ENCODE measurements around the gene KRTAP10-3.

Gene KRTAP10-3

DNA sequence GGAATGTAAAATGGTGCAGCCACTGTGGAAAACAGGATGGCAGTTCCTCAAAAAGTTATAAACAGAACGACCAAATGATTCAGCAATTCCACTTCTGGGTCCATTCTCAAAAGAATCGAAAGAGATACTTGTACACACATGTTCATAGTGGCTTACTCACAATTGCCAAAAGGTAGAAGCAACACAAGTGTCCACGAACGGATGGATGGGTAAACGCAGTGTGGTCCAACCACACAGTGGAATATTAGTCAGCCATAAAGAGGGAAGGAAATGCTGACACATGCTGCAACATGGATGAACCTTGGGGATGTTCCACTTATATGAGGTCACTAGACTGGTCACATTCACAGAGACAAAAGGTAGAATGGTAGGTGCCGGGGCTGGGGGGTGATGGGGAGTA lies 23.9 kb downstream of the KRTAP10-3 start:
- no peak overlapping the region for H3K4me3 ChIP-seq (ENCODE audit: low read depth, low read length)
- TF ChIP-seq POLR2A (IDR thresholded peaks at IDR 0.05; ENCODE audit: extremely low read depth, insufficient read length) (no peak), MYC (IDR thresholded peaks at IDR 0.05; ENCODE audit: low read depth, low read length) (no peak)
- TF ChIP-seq, protein P1, sequence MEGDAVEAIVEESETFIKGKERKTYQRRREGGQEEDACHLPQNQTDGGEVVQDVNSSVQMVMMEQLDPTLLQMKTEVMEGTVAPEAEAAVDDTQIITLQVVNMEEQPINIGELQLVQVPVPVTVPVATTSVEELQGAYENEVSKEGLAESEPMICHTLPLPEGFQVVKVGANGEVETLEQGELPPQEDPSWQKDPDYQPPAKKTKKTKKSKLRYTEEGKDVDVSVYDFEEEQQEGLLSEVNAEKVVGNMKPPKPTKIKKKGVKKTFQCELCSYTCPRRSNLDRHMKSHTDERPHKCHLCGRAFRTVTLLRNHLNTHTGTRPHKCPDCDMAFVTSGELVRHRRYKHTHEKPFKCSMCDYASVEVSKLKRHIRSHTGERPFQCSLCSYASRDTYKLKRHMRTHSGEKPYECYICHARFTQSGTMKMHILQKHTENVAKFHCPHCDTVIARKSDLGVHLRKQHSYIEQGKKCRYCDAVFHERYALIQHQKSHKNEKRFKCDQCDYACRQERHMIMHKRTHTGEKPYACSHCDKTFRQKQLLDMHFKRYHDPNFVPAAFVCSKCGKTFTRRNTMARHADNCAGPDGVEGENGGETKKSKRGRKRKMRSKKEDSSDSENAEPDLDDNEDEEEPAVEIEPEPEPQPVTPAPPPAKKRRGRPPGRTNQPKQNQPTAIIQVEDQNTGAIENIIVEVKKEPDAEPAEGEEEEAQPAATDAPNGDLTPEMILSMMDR (IDR thresholded peaks at IDR 0.05; ENCODE audit: low read depth, low read length) = no peak
- TF ChIP-seq, protein P2, sequence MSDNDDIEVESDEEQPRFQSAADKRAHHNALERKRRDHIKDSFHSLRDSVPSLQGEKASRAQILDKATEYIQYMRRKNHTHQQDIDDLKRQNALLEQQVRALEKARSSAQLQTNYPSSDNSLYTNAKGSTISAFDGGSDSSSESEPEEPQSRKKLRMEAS (IDR thresholded peaks at IDR 0.05; ENCODE audit: low read depth, low read length) = no peak
- no peak for DNase-seq (ENCODE audit: low read depth)

DNA sequence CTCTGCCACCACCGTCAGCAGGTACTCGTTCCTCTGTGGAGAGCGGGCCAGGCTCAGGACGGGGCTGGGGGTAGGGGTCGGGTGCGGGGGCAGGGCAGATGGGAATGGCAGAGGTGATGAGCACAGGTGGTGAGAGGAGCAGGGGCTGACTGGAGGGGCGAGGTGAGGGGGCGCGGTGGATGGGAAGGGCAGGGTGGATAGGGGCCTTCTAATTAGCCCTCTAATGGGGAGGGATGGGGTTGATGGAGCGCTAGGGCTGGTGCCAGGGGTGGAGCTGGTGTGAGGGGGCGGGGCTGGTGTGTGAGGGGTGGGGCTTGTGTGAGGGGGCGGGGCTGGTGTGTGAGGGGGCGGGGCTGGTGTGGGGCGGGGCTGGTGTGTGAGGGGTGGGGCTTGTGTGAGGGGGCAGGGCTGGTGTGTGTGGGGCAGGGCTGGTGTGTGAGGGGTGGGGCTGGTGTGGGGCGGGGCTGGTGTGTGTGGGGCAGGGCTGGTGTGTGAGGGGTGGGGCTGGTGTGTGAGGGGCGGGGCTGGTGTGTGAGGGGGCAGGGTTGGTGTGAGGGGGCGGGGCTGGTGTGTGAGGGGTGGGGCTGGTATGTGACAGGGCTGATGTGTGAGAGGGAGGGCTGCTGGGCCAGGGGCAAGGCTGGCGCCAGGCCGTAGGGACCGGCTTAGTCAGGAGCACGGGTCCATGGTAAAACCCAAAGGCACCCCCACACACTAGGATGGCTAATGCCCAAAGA lies 24.5 kb downstream of the KRTAP10-3 start:
- H3K4me3 ChIP-seq (ENCODE audit: low read depth, low read length) = no peak overlapping the region
- TF ChIP-seq, protein P2 (IDR thresholded peaks at IDR 0.05; ENCODE audit: low read depth, low read length) = no peak
- no peak for TF ChIP-seq MYC (IDR thresholded peaks at IDR 0.05; ENCODE audit: low read depth, low read length)
- no peak for TF ChIP-seq POLR2A (IDR thresholded peaks at IDR 0.05; ENCODE audit: extremely low read depth, insufficient read length)
- TF ChIP-seq, protein P1 (IDR thresholded peaks at IDR 0.05; ENCODE audit: low read depth, low read length) = no peak
- no peak for DNase-seq (ENCODE audit: low read depth)

DNA sequence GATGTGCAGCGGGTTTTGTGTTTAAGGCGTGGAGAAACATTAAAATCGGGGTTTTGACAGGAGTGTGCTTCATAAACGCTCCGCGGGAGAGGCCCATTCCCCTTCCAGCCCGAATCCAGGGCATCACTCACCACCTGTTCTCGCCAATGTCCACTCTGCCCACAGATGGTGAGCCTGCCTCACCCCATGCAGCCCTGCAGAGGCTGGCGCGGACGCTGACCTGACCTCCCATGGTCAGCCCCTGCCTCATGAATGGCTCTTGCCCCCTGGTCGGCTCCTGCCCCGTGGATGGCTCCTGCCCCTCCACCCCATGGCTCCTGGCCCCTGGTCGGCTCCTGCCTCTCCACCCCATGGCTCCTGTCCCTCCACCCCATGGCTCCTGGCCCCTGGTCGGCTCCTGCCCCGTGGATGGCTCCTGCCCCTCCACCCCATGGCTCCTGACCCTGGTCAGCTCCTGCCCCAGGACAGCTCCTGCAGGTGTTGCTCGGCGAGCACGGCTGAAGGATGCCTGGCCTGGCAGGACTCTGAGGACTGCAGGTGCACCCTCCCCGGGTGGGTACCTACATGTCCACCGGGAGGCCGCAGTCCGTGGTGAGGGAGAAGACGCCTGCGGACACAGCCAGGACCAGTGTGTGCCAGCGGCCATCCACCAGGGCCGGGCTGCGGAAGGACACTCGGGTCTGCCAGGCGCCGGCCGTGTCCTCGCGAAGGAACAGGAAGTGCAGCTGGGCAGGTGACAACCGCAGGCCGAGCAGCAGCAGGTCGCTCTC lies 25.3 kb downstream of the KRTAP10-3 start:
- no peak overlapping the region for H3K4me3 ChIP-seq (ENCODE audit: low read depth, low read length)
- TF ChIP-seq, protein P1 (IDR thresholded peaks at IDR 0.05; ENCODE audit: low read depth, low read length) = no peak
- no peak for TF ChIP-seq POLR2A (IDR thresholded peaks at IDR 0.05; ENCODE audit: extremely low read depth, insufficient read length)
- TF ChIP-seq, protein P2 (IDR thresholded peaks at IDR 0.05; ENCODE audit: low read depth, low read length) = no peak
- no peak for TF ChIP-seq MYC (IDR thresholded peaks at IDR 0.05; ENCODE audit: low read depth, low read length)
- DNase-seq (ENCODE audit: low read depth) = no peak

DNA sequence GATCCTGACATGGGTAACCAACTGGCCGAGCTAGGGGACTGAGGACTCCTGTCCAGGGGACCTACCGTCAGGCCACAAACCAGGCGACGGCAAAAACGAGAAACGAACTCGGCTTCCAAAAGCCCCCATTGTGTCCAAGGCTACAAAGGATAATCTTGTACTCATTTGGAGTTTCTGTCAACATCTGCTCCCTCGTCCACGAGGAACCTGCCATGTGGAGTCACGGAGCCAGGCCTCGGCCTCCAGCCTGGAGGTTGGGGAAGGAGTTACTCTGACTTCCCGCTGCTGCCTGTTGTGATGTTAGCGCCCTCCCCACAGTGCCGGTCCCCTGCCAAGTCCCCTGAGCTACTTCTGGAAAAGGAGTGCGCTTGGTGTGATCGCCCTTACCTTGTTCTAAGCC lies 25.9 kb downstream of the KRTAP10-3 start:
- no peak for DNase-seq (ENCODE audit: low read depth)

More for the DNA sequence above, 25.9 kb downstream of the KRTAP10-3 start:
- H3K4me3 ChIP-seq (ENCODE audit: low read depth, low read length) = no peak overlapping the region
- TF ChIP-seq POLR2A (IDR thresholded peaks at IDR 0.05; ENCODE audit: extremely low read depth, insufficient read length) (no peak), MYC (IDR thresholded peaks at IDR 0.05; ENCODE audit: low read depth, low read length) (no peak)
- TF ChIP-seq, protein P1 (IDR thresholded peaks at IDR 0.05; ENCODE audit: low read depth, low read length) = no peak
- TF ChIP-seq, protein P2 (IDR thresholded peaks at IDR 0.05; ENCODE audit: low read depth, low read length) = no peak

Measured in NB4 (cell line).